HepG2 (cell line): ENCODE data around the gene TLX3. TPM values are rescaled to one million over a fixed set of nuclear protein-coding genes. Genes with fewer than 3 reads are reported as not detected.
"Not testable (repeated sequence)": the region's sequence is repeated elsewhere in the genome, so short reads cannot be mapped to it uniquely, and the experiment has no call there.

Experiments used
- ATAC-seq: fragments of 200-7000 bp; cut with Tn5 transposase; 3 replicates; pipeline ENCODE4 v1.9.1; 2020; ENCODE audit warnings: mild to moderate bottlenecking, moderate library complexity
- BruUV-seq: library from RNA; stranded (reverse); fragments of 400-500 nt; replicated peaks from 2 replicates; lab custom pipeline; 2021; lab: Mats Ljungman, UMichigan
- CTCF ChIA-PET: fragments of 300-600 bp; formaldehyde crosslinking; extraction: SDS; loops from one replicate; lab custom pipeline; 2021; ENCODE audit warnings: low total read pairs, inconsistent platforms, low intra/inter-chr PET ratio; lab: Yijun Ruan, JAX
- POLR2A ChIA-PET: fragments of 350-600 bp; sonication (Branson Sonifier 250); formaldehyde crosslinking; loops from one replicate; lab custom pipeline; 2020; ENCODE audit warnings: antibody characterized with exemption, inconsistent platforms; lab: Yijun Ruan, JAX
- DNase-seq: peaks from one replicate; pipeline ENCODE4 v3.0.0-alpha.2; 2015; ENCODE audit warnings: low spot score
- FAIRE-seq: peaks from 3 replicates; lab custom pipeline; 2011; peaks lifted over from hg19 to GRCh38; lab: Jason Lieb, UNC
- H2AFZ ChIP-seq: one replicate; pipeline ENCODE4 v1.6.1; 2011; ENCODE audit warnings: low read length, inconsistent platforms
- H3K27ac ChIP-seq: fragments of 300-600 bp; 3 replicates; pipeline ENCODE4 v1.8.0; 2011; ENCODE audit warnings: mixed run types, mild to moderate bottlenecking, mixed read lengths, low read length, inconsistent platforms; ENCODE audit not compliant: insufficient read depth; ENCODE audit errors: extremely low read length
- H3K27me3 ChIP-seq, 2 experiments: fragments of 200-600 bp in 1 of 2; 2 replicates in 1 of 2; 3 replicates in 1 of 2; pipeline versions ENCODE4 v1.6.0 to v1.8.0; 2011; ENCODE audit warnings: low read length in 2 of 2, mild to moderate bottlenecking in 2 of 2, moderate library complexity in 2 of 2, inconsistent platforms in 1 of 2; ENCODE audit not compliant: insufficient read depth in 2 of 2, control insufficient read depth in 1 of 2
- H3K36me3 ChIP-seq, 2 experiments: fragments of 200-600 bp in 1 of 2; replicated peaks in 1 of 2; 2 replicates in 1 of 2; 3 replicates in 1 of 2; pipeline versions ENCODE4 v1.5.1 to v1.8.0; 2011; ENCODE audit warnings: low read length in 2 of 2, inconsistent platforms in 1 of 2; ENCODE audit not compliant: insufficient read depth in 2 of 2, control insufficient read depth in 1 of 2
- H3K4me1 ChIP-seq: 2 replicates; pipeline ENCODE4 v1.5.1; 2012; ENCODE audit warnings: low read length, inconsistent platforms; ENCODE audit not compliant: insufficient read depth
- H3K4me2 ChIP-seq: 2 replicates; pipeline ENCODE4 v1.6.0; 2011; ENCODE audit warnings: low read depth, low read length, inconsistent platforms
- H3K4me3 ChIP-seq, 3 experiments: fragments of 200-600 bp in 1 of 3; sonication (generic), shearing (Covaris generic) in 1 of 3; replicated peaks in 1 of 3; 2 replicates each; pipeline ENCODE4 v1.5.1; 2011 to 2016; ENCODE audit warnings: low read length in 3 of 3, inconsistent platforms in 2 of 3, low read depth in 2 of 3, mild to moderate bottlenecking in 2 of 3, control low read depth in 1 of 3, mixed read lengths in 1 of 3; ENCODE audit not compliant: insufficient read depth in 1 of 3
- H3K79me2 ChIP-seq: one replicate; pipeline ENCODE4 v1.6.1; 2011; ENCODE audit warnings: low read length, inconsistent platforms; ENCODE audit not compliant: insufficient read depth
- H3K9ac ChIP-seq: 2 replicates; pipeline ENCODE4 v1.6.0; 2011; ENCODE audit warnings: mild to moderate bottlenecking, low read depth, low read length, inconsistent platforms; ENCODE audit not compliant: insufficient read depth
- H3K9me3 ChIP-seq: 2 replicates; pipeline ENCODE4 v1.5.1; 2012; ENCODE audit warnings: mild to moderate bottlenecking, low read length
- H4K20me1 ChIP-seq: 2 replicates; pipeline ENCODE4 v1.6.0; 2011; ENCODE audit warnings: inconsistent platforms, mild to moderate bottlenecking, low read length, moderate library complexity; ENCODE audit not compliant: insufficient read depth
- MTA1 ChIP-seq: sonication (generic); formaldehyde crosslinking; IDR thresholded peaks from 2 replicates; pipeline ENCODE4 v1.4.0; 2020; ENCODE audit warnings: missing genetic modification reagents, mild to moderate bottlenecking, borderline replicate concordance
- WGBS: methylation state at CpG from one replicate; pipeline ENCODE4 v1.1.6; 2017; ENCODE audit warnings: low lambda C conversion rate; 5-methylcytosine and 5-hydroxymethylcytosine counted together
- in situ Hi-C: cut with HindIII; loops from 2 replicates; pipeline ENCODE4 v1.10.0; 2017; ENCODE audit warnings: low pct_unique_long_range_greater_than_20kb; ENCODE audit not compliant: extremely low pct_ligation_motif_present
- intact Hi-C: fragments of 100-400 bp; cut with micrococcal nuclease; formaldehyde crosslinking; loops from one replicate; pipeline ENCODE4 v1.10.0; 2022; ENCODE audit not compliant: unreplicated experiment
- polyA plus RNA-seq, 8 experiments: library from polyadenylated mRNA; depleted of rRNA in 3 of 8; stranded (reverse) in 7 of 8; unstranded in 1 of 8; fragments of >200 nt; fragmentation: Illumina TruSeq in 4 of 8; extraction: Trizol in 4 of 8; gene quantifications; 2 replicates each; pipeline versions ENCODE4 v1.2.1 to v1.2.3, GENCODE V29; 2011 to 2016; ENCODE audit warnings: low read depth in 4 of 8, missing spikeins in 1 of 8, mixed read lengths in 1 of 8; ENCODE audit not compliant: insufficient read depth in 1 of 8
- total RNA-seq, 5 experiments: library from RNA; depleted of rRNA; stranded (reverse); fragments of >200 nt; fragmentation: Illumina TruSeq; extraction: Trizol; gene quantifications; 2 replicates each; pipeline ENCODE4 v1.2.3, GENCODE V29; 2016; ENCODE audit warnings: low read depth in 1 of 5
- TF ChIP-seq, protein P1 (sequence below): sonication (generic); formaldehyde crosslinking; IDR thresholded peaks from 2 replicates; pipeline ENCODE4 v1.4.0; 2020; ENCODE audit warnings: missing genetic modification reagents

Gene TLX3
- total and polyA plus RNA-seq, 2 of the 13 experiments (the other 11 are each of a cell fraction or from before 2014, with no cell fraction given) = not detected

DNA sequence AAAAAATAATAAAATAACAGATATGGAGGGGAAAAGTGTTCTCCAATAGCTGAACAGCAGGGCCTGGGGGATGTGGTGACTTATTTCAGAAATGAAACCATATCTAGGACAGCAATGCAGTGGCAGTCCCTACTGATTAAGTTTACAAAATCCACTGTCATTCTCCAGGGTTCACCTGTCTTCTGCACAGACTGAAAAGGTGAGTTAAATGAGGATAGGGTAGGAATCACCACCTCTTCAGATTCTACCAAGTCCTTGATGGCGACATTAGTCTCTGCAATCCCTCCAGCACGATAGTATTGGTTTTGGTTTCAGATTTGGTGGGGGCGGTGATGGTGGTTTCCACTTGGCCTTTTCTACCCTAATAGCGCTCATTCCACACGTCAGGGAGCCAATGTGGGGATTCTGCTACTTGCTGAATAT lies 46.3 kb downstream of the TLX3 start:
- Histone ChIP-seq H3K4me2 (no peak overlapping the region), H3K4me1 (no peaks in the 10 kb centered on the region), H3K27ac (no peak overlapping the region), H3K79me2 (no peaks in the 10 kb centered on the region), H4K20me1 (no peaks in the 10 kb centered on the region), H2AFZ (no peak overlapping the region), H3K4me3 (no peak overlapping the region), H3K27me3 (no peaks in the 10 kb centered on the region; a peak in 1 of 5 replicates), H3K36me3 (no peaks in the 10 kb centered on the region), H3K9ac (no peak overlapping the region), H3K9me3 (no peaks in the 10 kb centered on the region)
- no TSS peak for BruUV-seq
- in situ Hi-C loops = no loop called here
- CTCF ChIA-PET = no interaction called here
- POLR2A ChIA-PET = no interaction called here
- no peak for TF ChIP-seq MTA1 (CRISPR knock-in tag)
- WGBS = 68% methylated on average over 5 of the region's 5 CpGs
- no peak for ATAC-seq
- no peak for DNase-seq
- FAIRE-seq = no peak
- intact Hi-C loops = no loop called here

DNA sequence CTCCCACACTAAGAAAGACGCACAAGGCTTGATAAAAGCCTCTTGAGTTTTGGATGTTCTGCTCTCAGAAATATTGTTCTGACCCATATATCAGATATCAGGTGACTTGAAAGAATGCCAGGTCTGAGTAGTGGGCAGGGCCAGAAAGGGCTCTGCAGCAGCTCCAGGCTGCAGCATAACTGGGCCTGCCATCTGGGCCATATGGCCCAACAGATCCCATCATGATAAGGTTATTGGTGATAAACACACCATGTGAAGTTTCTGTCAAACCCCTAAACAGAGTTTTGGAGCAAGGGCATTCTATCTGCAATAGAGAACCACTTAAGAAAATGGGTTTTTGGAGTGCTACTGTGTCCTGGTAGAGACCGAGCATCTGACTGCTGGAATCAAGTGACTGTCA lies 48.8 kb downstream of the TLX3 start:
- DNase-seq (no peak), FAIRE-seq (no peak), ATAC-seq (no peak)
- ChIA-PET POLR2A (no interaction called here), CTCF (no interaction called here)
- no peak overlapping the region for H3K27ac ChIP-seq
- no peak overlapping the region for H3K4me3 ChIP-seq
- TF ChIP-seq, protein P1, sequence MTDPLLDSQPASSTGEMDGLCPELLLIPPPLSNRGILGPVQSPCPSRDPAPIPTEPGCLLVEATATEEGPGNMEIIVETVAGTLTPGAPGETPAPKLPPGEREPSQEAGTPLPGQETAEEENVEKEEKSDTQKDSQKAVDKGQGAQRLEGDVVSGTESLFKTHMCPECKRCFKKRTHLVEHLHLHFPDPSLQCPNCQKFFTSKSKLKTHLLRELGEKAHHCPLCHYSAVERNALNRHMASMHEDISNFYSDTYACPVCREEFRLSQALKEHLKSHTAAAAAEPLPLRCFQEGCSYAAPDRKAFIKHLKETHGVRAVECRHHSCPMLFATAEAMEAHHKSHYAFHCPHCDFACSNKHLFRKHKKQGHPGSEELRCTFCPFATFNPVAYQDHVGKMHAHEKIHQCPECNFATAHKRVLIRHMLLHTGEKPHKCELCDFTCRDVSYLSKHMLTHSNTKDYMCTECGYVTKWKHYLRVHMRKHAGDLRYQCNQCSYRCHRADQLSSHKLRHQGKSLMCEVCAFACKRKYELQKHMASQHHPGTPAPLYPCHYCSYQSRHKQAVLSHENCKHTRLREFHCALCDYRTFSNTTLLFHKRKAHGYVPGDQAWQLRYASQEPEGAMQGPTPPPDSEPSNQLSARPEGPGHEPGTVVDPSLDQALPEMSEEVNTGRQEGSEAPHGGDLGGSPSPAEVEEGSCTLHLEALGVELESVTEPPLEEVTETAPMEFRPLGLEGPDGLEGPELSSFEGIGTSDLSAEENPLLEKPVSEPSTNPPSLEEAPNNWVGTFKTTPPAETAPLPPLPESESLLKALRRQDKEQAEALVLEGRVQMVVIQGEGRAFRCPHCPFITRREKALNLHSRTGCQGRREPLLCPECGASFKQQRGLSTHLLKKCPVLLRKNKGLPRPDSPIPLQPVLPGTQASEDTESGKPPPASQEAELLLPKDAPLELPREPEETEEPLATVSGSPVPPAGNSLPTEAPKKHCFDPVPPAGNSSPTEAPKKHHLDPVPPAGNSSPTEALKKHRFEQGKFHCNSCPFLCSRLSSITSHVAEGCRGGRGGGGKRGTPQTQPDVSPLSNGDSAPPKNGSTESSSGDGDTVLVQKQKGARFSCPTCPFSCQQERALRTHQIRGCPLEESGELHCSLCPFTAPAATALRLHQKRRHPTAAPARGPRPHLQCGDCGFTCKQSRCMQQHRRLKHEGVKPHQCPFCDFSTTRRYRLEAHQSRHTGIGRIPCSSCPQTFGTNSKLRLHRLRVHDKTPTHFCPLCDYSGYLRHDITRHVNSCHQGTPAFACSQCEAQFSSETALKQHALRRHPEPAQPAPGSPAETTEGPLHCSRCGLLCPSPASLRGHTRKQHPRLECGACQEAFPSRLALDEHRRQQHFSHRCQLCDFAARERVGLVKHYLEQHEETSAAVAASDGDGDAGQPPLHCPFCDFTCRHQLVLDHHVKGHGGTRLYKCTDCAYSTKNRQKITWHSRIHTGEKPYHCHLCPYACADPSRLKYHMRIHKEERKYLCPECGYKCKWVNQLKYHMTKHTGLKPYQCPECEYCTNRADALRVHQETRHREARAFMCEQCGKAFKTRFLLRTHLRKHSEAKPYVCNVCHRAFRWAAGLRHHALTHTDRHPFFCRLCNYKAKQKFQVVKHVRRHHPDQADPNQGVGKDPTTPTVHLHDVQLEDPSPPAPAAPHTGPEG = no peak
- no peak overlapping the region for H3K4me2 ChIP-seq
- no peaks in the 10 kb centered on the region for H3K9me3 ChIP-seq
- H3K36me3 ChIP-seq = no peaks in the 10 kb centered on the region
- H3K27me3 ChIP-seq = no peaks in the 10 kb centered on the region; a peak in 1 of 5 replicates
- BruUV-seq = no TSS peak
- H3K79me2 ChIP-seq = no peaks in the 10 kb centered on the region
- no peaks in the 10 kb centered on the region for H4K20me1 ChIP-seq
- WGBS = 88% methylated on average over 1 of the region's 2 CpGs
- intact Hi-C loops = no loop called here
- no peaks in the 10 kb centered on the region for H3K4me1 ChIP-seq
- in situ Hi-C loops = no loop called here
- H3K9ac ChIP-seq = no peak overlapping the region
- no peak overlapping the region for H2AFZ ChIP-seq

DNA sequence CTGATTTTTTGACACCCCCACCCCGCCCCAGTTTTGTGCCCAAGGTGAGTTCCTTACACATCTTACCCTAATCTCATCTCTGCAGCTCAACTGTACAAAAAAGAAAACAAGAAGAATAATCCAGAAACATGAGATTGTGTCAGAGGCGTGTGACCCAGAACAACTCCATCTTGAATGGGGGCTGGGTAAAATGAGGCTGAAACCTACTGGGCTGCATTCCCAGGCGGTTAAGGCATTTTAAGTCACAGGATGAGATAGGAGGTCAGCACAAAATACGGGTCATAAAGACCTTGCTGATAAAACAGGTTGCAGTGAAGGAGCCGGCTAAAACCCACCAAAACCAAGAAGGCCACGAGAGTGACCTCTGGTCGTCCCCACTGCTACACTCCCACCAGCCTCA lies 52.1 kb downstream of the TLX3 start:
- H2AFZ ChIP-seq, BruUV-seq, H3K36me3 ChIP-seq, H3K4me1 ChIP-seq, H4K20me1 ChIP-seq, H3K27me3 ChIP-seq, CTCF ChIA-PET, in situ Hi-C loops, POLR2A ChIA-PET, intact Hi-C loops, DNase-seq, H3K27ac ChIP-seq, H3K4me2 ChIP-seq, H3K79me2 ChIP-seq, H3K9ac ChIP-seq, H3K4me3 ChIP-seq, FAIRE-seq, ATAC-seq, H3K9me3 ChIP-seq: not testable (repeated sequence)
- 16% methylated on average over 7 of the region's 7 CpGs for WGBS
